Measurements from ENCODE around the gene GSTO2. TPM values are rescaled to one million over a fixed set of nuclear protein-coding genes. Genes with fewer than 3 reads are reported as not detected.

GSTO2 gene
- total RNA-seq, 1 donor from 2014 or later, result 1.2 TPM

DNA sequence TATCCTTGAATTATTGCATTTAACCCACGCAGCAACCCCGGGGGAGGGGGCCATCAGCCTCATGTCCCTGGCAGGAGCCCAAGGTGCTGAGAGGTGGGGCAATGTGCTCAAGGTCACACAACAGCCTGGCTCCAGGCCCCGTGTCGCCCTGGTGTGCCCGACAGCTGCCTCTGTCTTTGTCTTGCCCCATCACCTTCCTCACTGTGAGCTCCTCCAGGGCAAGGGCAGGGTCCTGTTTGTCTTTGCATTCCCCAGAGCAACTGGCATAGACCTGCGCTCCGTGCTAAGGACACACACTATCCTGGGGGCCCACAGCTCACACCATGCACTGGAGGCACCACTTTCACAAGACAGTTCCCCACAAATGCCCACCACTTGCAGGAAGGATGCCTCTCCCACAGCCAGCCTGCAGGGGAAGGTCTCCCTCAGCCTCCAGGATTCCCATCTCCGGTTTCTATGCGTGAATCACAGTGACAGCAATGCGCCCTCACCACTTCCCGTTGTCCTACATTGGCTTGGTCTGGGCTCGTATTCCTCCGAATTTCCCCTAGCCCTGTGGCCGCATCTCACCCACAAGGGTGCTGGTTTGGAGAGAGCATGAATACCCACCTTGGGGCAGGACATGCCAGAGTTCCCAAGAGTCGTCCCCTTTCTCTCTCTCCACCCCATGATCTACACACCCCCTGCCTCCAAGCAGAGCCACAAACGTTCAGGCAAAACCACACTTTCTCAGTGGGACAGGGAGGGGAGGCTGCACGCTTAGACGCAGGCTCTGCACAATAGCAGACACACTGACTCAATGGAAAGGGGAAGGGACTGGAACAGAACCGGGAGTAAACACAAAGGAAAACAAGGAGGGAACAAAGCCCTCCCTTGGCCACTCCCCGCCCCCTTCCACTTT lies 59.0 kb downstream of the GSTO2 start:
- H4K20me1 ChIP-seq (ENCODE audit: insufficient read depth, low read length), result peaks cover 84% of the 10 kb centered on the region
- Mint-ChIP-seq H3K4me3 (ENCODE audit: unreplicated experiment) (peak overlapping the region; percentile 81), H3K36me3 (ENCODE audit: low read depth, unreplicated experiment) (peaks cover 4% of the 10 kb centered on the region), H3K4me1 (ENCODE audit: low read depth, unreplicated experiment) (peaks cover 70% of the 10 kb centered on the region), H3K27ac (ENCODE audit: unreplicated experiment) (peak overlapping the region; percentile 98), H3K27me3 (ENCODE audit: low read depth, unreplicated experiment) (no peaks in the 10 kb centered on the region), H3K9me3 (ENCODE audit: unreplicated experiment) (peaks cover 2% of the 10 kb centered on the region)
- H2AFZ ChIP-seq (ENCODE audit: low read depth, low read length), result no peak overlapping the region
- peak; percentile 45 for FAIRE-seq
- DNase-seq (ENCODE audit: low read depth), result peak; percentile 87
- peak overlapping the region; percentile 87 for H3K4me2 ChIP-seq (ENCODE audit: low read length)
- no peaks in the 10 kb centered on the region for H3K9me3 ChIP-seq (ENCODE audit: insufficient read depth, low read depth, low read length)
- no peaks in the 10 kb centered on the region for H3K27me3 ChIP-seq (ENCODE audit: insufficient read depth, low read length)
- peaks cover 75% of the 10 kb centered on the region for H3K4me1 ChIP-seq (ENCODE audit: insufficient read depth, low read length)
- TF ChIP-seq EZH2 (IDR thresholded peaks at IDR 0.05; ENCODE audit: insufficient read depth, low read length), result no peak
- TF ChIP-seq, protein P1, sequence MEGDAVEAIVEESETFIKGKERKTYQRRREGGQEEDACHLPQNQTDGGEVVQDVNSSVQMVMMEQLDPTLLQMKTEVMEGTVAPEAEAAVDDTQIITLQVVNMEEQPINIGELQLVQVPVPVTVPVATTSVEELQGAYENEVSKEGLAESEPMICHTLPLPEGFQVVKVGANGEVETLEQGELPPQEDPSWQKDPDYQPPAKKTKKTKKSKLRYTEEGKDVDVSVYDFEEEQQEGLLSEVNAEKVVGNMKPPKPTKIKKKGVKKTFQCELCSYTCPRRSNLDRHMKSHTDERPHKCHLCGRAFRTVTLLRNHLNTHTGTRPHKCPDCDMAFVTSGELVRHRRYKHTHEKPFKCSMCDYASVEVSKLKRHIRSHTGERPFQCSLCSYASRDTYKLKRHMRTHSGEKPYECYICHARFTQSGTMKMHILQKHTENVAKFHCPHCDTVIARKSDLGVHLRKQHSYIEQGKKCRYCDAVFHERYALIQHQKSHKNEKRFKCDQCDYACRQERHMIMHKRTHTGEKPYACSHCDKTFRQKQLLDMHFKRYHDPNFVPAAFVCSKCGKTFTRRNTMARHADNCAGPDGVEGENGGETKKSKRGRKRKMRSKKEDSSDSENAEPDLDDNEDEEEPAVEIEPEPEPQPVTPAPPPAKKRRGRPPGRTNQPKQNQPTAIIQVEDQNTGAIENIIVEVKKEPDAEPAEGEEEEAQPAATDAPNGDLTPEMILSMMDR (IDR thresholded peaks at IDR 0.05; ENCODE audit: insufficient read depth, low read depth, low read length), result no peak
- peaks cover 92% of the 10 kb centered on the region for H3K79me2 ChIP-seq (ENCODE audit: insufficient read depth, low read length)
- H3K27ac ChIP-seq (ENCODE audit: low read depth, low read length), result peak overlapping the region; percentile 99
- peak overlapping the region; percentile 42 for H3K4me3 ChIP-seq (ENCODE audit: insufficient read depth, low read depth, low read length)
- peak overlapping the region; percentile 95 for H3K9ac ChIP-seq (ENCODE audit: low read length)
- peaks cover 5% of the 10 kb centered on the region for H3K36me3 ChIP-seq (ENCODE audit: insufficient read depth, low read length)

DNA sequence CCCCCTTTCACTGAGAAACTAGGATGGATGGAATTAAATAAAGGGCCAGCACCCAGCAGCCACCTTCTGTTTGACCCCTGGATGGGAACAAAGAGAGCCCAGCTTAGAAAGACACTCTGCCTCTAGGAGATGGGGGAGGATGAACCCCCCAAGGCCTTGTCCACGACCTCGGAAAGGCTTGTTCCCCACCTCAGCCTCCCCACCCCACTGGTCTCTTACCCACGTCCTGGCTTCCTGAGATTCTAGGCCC lies 59.6 kb downstream of the GSTO2 start:
- Histone ChIP-seq H3K4me3 (ENCODE audit: insufficient read depth, low read depth, low read length) (peak overlapping the region; percentile 42), H3K4me1 (ENCODE audit: insufficient read depth, low read length) (peaks cover 81% of the 10 kb centered on the region), H3K9ac (ENCODE audit: low read length) (peak overlapping the region; percentile 95), H2AFZ (ENCODE audit: low read depth, low read length) (no peak overlapping the region), H4K20me1 (ENCODE audit: insufficient read depth, low read length) (peaks cover 84% of the 10 kb centered on the region), H3K27ac (ENCODE audit: low read depth, low read length) (peak overlapping the region; percentile 99), H3K9me3 (ENCODE audit: insufficient read depth, low read depth, low read length) (no peaks in the 10 kb centered on the region), H3K27me3 (ENCODE audit: insufficient read depth, low read length) (no peaks in the 10 kb centered on the region), H3K36me3 (ENCODE audit: insufficient read depth, low read length) (peaks cover 5% of the 10 kb centered on the region), H3K4me2 (ENCODE audit: low read length) (peak overlapping the region; percentile 87), H3K79me2 (ENCODE audit: insufficient read depth, low read length) (peaks cover 92% of the 10 kb centered on the region)
- DNase-seq (ENCODE audit: low read depth) (no peak), FAIRE-seq (no peak)
- Mint-ChIP-seq H3K27me3 (ENCODE audit: low read depth, unreplicated experiment) (no peaks in the 10 kb centered on the region), H3K27ac (ENCODE audit: unreplicated experiment) (peak overlapping the region; percentile 98), H3K4me1 (ENCODE audit: low read depth, unreplicated experiment) (peaks cover 73% of the 10 kb centered on the region), H3K36me3 (ENCODE audit: low read depth, unreplicated experiment) (peaks cover 4% of the 10 kb centered on the region), H3K9me3 (ENCODE audit: unreplicated experiment) (peaks cover 2% of the 10 kb centered on the region), H3K4me3 (ENCODE audit: unreplicated experiment) (peak overlapping the region; percentile 81)
- TF ChIP-seq, protein P1 (IDR thresholded peaks at IDR 0.05; ENCODE audit: insufficient read depth, low read depth, low read length), result no peak
- no peak for TF ChIP-seq EZH2 (IDR thresholded peaks at IDR 0.05; ENCODE audit: insufficient read depth, low read length)
